ENCODE results near the gene CCDC126. TPM values are rescaled to one million over a fixed set of nuclear protein-coding genes. Genes with fewer than 3 reads are reported as not detected.
A peak's percentile ranks its signal among the peaks of the same experiment; 100 is the strongest.

The CCDC126 gene
- total and polyA plus RNA-seq, 10 of the 15 experiments (the other 5 are each of a cell fraction or from before 2014, with no cell fraction given) = 10.9 to 49.9 (median 24.1) TPM

DNA sequence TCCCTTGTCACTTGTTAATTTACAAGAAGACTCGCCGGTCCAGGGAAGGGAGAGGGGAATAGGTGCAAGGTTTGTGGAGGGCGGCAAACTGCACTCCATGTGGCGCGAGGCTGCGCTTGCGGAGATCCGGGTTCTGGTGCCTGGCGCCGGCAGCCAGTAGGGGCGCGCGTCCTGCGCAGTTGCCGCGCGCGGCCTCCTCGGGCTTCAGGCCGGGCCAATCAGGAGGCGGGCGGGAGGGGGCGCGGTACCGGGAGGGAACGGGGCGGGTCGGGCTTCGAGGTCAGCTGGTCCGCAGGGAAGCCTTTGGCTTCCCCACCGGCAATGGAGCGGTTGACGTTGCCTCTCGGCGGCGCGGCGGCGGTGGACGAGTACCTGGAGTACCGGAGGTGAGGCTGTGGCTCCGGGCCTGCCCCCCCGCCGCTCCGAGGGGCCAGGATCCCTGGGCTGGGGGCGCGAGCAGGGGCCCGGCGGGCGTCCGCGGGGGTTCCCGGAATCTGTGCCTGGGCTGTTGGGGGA lies 82.8 kb downstream of the CCDC126 start, which contains the start of gene FAM221A (continued):
- TF ChIP-seq, protein P1, sequence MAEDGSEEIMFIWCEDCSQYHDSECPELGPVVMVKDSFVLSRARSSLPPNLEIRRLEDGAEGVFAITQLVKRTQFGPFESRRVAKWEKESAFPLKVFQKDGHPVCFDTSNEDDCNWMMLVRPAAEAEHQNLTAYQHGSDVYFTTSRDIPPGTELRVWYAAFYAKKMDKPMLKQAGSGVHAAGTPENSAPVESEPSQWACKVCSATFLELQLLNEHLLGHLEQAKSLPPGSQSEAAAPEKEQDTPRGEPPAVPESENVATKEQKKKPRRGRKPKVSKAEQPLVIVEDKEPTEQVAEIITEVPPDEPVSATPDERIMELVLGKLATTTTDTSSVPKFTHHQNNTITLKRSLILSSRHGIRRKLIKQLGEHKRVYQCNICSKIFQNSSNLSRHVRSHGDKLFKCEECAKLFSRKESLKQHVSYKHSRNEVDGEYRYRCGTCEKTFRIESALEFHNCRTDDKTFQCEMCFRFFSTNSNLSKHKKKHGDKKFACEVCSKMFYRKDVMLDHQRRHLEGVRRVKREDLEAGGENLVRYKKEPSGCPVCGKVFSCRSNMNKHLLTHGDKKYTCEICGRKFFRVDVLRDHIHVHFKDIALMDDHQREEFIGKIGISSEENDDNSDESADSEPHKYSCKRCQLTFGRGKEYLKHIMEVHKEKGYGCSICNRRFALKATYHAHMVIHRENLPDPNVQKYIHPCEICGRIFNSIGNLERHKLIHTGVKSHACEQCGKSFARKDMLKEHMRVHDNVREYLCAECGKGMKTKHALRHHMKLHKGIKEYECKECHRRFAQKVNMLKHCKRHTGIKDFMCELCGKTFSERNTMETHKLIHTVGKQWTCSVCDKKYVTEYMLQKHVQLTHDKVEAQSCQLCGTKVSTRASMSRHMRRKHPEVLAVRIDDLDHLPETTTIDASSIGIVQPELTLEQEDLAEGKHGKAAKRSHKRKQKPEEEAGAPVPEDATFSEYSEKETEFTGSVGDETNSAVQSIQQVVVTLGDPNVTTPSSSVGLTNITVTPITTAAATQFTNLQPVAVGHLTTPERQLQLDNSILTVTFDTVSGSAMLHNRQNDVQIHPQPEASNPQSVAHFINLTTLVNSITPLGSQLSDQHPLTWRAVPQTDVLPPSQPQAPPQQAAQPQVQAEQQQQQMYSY (CRISPR knock-in tag; IDR thresholded peaks at IDR 0.05) = no peak
- TF ChIP-seq CREB1 (IDR thresholded peaks at IDR 0.05; ENCODE audit: low read depth) (peak; percentile 60; the same call in 1 of the 2 replicates), SREBF2 (IDR thresholded peaks at IDR 0.05; ENCODE audit: low read length) (no peak), SMARCA5 (IDR thresholded peaks at IDR 0.05) (0 out of 2 replicates have a peak, but pooled peaks have one; percentile 31), MYC (IDR thresholded peaks at IDR 0.05; ENCODE audit: insufficient read depth, insufficient read length, insufficient replicate concordance, low read length, severe bottlenecking) (peak; percentile 8), STAT3 (IDR thresholded peaks at IDR 0.05; ENCODE audit: low read depth, low read length) (no peak), SP1 (IDR thresholded peaks at IDR 0.05; ENCODE audit: low read depth, low read length) (peak; percentile 15), POLR2A (IDR thresholded peaks at IDR 0.05; ENCODE audit: low read depth, low read length) (peak; percentile 58), KAT2A (conservative IDR thresholded peaks at IDR 0.05; ENCODE audit: control insufficient read depth, low read depth, low read length) (no peak), SRF (IDR thresholded peaks at IDR 0.05; ENCODE audit: low read depth in 2 of 2, low read length in 2 of 2) (0 out of 4 replicates have a peak, but pooled peaks of 1 of the 2 experiments have one; percentile 35), NBN (IDR thresholded peaks at IDR 0.05) (0 out of 2 replicates have a peak, but pooled peaks have one; percentile 34), NRF1 (conservative IDR thresholded peaks at IDR 0.05; ENCODE audit: low read depth, low read length) (peak; percentile 46), SIN3A (IDR thresholded peaks at IDR 0.05; ENCODE audit: low read depth, low read length) (no peak), MTA2 (IDR thresholded peaks at IDR 0.05; ENCODE audit: low read depth) (no peak)
- TF ChIP-seq, protein P2, sequence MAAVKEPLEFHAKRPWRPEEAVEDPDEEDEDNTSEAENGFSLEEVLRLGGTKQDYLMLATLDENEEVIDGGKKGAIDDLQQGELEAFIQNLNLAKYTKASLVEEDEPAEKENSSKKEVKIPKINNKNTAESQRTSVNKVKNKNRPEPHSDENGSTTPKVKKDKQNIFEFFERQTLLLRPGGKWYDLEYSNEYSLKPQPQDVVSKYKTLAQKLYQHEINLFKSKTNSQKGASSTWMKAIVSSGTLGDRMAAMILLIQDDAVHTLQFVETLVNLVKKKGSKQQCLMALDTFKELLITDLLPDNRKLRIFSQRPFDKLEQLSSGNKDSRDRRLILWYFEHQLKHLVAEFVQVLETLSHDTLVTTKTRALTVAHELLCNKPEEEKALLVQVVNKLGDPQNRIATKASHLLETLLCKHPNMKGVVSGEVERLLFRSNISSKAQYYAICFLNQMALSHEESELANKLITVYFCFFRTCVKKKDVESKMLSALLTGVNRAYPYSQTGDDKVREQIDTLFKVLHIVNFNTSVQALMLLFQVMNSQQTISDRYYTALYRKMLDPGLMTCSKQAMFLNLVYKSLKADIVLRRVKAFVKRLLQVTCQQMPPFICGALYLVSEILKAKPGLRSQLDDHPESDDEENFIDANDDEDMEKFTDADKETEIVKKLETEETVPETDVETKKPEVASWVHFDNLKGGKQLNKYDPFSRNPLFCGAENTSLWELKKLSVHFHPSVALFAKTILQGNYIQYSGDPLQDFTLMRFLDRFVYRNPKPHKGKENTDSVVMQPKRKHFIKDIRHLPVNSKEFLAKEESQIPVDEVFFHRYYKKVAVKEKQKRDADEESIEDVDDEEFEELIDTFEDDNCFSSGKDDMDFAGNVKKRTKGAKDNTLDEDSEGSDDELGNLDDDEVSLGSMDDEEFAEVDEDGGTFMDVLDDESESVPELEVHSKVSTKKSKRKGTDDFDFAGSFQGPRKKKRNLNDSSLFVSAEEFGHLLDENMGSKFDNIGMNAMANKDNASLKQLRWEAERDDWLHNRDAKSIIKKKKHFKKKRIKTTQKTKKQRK (IDR thresholded peaks at IDR 0.05; ENCODE audit: low read depth, low read length) = no peak
- TF ChIP-seq, protein P3, sequence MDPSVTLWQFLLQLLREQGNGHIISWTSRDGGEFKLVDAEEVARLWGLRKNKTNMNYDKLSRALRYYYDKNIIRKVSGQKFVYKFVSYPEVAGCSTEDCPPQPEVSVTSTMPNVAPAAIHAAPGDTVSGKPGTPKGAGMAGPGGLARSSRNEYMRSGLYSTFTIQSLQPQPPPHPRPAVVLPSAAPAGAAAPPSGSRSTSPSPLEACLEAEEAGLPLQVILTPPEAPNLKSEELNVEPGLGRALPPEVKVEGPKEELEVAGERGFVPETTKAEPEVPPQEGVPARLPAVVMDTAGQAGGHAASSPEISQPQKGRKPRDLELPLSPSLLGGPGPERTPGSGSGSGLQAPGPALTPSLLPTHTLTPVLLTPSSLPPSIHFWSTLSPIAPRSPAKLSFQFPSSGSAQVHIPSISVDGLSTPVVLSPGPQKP (IDR thresholded peaks at IDR 0.05; ENCODE audit: low read depth, low read length) = no peak
- TF ChIP-seq, protein P4, sequence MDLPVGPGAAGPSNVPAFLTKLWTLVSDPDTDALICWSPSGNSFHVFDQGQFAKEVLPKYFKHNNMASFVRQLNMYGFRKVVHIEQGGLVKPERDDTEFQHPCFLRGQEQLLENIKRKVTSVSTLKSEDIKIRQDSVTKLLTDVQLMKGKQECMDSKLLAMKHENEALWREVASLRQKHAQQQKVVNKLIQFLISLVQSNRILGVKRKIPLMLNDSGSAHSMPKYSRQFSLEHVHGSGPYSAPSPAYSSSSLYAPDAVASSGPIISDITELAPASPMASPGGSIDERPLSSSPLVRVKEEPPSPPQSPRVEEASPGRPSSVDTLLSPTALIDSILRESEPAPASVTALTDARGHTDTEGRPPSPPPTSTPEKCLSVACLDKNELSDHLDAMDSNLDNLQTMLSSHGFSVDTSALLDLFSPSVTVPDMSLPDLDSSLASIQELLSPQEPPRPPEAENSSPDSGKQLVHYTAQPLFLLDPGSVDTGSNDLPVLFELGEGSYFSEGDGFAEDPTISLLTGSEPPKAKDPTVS (IDR thresholded peaks at IDR 0.05; ENCODE audit: low read depth, low read length) = no peak
- TF ChIP-seq, protein P5, sequence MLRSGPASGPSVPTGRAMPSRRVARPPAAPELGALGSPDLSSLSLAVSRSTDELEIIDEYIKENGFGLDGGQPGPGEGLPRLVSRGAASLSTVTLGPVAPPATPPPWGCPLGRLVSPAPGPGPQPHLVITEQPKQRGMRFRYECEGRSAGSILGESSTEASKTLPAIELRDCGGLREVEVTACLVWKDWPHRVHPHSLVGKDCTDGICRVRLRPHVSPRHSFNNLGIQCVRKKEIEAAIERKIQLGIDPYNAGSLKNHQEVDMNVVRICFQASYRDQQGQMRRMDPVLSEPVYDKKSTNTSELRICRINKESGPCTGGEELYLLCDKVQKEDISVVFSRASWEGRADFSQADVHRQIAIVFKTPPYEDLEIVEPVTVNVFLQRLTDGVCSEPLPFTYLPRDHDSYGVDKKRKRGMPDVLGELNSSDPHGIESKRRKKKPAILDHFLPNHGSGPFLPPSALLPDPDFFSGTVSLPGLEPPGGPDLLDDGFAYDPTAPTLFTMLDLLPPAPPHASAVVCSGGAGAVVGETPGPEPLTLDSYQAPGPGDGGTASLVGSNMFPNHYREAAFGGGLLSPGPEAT (IDR thresholded peaks at IDR 0.05; ENCODE audit: low read depth) = no peak
